ENCODE results near the gene TXNL4A.
A peak's percentile ranks its signal among the peaks of the same experiment; 100 is the strongest.

DNA sequence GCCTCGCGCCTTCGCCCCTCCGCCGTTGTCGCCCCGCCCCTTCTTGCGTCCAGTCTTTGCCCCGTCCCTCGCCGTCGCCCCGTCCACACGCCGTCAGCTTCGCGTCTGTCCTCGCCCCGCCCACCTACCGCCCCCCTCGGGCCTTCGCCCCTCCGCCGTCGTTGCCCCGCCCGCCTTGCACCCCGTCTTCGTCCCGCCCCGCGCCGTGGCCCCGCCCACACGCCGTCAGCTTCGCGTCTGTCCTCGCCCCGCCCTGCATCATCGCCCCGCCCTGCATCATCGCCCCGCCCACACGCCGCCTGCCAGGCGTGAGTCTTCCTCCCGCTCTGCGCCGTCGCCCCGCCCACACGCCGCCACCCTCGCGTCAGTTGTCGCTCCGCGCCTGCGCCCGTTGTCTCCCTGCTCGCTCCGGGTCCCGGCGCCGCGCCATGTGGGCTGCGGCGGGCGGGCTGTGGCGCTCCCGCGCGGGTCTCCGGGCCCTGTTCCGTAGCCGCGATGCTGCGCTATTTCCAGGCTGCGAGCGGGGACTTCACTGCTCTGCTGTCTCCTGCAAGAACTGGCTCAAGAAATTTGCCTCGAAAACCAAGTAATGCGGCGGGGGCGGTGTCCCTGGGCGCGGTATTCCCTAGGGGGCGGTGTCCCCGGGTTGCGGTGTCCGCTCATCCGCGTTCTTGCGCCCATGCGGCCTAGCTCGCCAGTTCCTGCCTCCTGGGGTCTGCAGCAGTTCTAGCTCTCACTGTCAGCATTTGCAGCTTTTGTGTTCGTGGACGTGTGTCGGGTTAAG is 45.9 kb upstream of the TXNL4A start, which contains the start of gene RBFA:
- TF ChIP-seq, protein P1, sequence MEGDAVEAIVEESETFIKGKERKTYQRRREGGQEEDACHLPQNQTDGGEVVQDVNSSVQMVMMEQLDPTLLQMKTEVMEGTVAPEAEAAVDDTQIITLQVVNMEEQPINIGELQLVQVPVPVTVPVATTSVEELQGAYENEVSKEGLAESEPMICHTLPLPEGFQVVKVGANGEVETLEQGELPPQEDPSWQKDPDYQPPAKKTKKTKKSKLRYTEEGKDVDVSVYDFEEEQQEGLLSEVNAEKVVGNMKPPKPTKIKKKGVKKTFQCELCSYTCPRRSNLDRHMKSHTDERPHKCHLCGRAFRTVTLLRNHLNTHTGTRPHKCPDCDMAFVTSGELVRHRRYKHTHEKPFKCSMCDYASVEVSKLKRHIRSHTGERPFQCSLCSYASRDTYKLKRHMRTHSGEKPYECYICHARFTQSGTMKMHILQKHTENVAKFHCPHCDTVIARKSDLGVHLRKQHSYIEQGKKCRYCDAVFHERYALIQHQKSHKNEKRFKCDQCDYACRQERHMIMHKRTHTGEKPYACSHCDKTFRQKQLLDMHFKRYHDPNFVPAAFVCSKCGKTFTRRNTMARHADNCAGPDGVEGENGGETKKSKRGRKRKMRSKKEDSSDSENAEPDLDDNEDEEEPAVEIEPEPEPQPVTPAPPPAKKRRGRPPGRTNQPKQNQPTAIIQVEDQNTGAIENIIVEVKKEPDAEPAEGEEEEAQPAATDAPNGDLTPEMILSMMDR (IDR thresholded peaks at IDR 0.05): peak in 2 of 3 experiments; percentile 39 to 53
- no peak for TF ChIP-seq POLR2A (IDR thresholded peaks at IDR 0.05)

All from testis (tissue), 2 donors.